ENCODE data around the gene TMC4. TPM values are rescaled to one million over a fixed set of nuclear protein-coding genes. Genes with fewer than 3 reads are reported as not detected.
"Not testable (repeated sequence)": the region's sequence is repeated elsewhere in the genome, so short reads cannot be mapped to it uniquely, and the experiment has no call there.

The TMC4 gene
- total RNA-seq, 4 donors from 2014 or later: 91.5 to 386 (median 180) TPM

DNA sequence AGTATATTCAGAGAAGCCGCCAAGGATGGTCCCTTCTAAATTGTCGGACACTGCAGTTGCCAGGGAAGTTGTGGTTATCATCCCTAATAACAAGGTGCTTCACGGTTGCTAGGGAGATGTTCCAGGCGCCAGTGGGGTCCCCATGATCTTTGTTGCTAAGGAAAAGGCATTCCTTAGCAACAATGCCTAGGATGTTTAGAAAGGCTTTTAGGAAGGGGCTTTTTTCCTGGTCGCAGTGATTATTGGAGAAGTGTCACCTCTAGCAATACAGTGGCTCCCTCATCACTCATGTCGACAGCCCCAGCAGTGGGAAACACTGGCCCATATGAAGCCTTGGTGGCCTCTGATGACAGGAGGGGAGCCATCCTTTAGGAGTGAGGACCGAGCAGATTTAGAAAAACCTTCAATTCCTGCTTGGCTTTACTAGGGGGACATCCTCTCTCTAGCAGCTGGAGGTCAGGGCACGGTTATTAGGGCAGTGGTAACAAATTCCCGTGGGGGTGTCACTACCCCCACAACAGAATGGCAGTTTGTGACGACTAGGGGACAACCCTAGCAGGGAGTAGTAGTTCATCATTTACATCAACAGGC lies 6.4 kb upstream of the TMC4 start:
- 84 to 94% methylated on average over 2 to 10 of the region's 10 CpGs for WGBS, 2 donors (ENCODE audit: low coverage in 1 of 2)
- no peak for DNase-seq
- H3K4me1 ChIP-seq: no peaks in the 10 kb centered on the region
- no peaks in the 10 kb centered on the region for H3K36me3 ChIP-seq
- in situ Hi-C loops (cut with MboI; ENCODE audit: low pct_ligation_motif_present in 1 of 4, low pct_unique_long_range_greater_than_20kb in 1 of 4, low sequenced_read_pairs in 3 of 4) (loop anchor here in 2 of 4 donors (5.0 to 10.0 kb wide), 2 partner anchors 48 to 55 kb away; no protein-coding TSS in a partner anchor), intact Hi-C loops (cut with DNase I; ENCODE audit: low total_unique reads) (no loop called here)
- no peaks in the 10 kb centered on the region for H3K9me3 ChIP-seq
- TF ChIP-seq EP300 (IDR thresholded peaks at IDR 0.05; ENCODE audit: low read depth): no peak
- no peak for TF ChIP-seq POLR2AphosphoS5 (IDR thresholded peaks at IDR 0.05)
- TF ChIP-seq POLR2A (IDR thresholded peaks at IDR 0.05): no peak
- TF ChIP-seq, protein P1, sequence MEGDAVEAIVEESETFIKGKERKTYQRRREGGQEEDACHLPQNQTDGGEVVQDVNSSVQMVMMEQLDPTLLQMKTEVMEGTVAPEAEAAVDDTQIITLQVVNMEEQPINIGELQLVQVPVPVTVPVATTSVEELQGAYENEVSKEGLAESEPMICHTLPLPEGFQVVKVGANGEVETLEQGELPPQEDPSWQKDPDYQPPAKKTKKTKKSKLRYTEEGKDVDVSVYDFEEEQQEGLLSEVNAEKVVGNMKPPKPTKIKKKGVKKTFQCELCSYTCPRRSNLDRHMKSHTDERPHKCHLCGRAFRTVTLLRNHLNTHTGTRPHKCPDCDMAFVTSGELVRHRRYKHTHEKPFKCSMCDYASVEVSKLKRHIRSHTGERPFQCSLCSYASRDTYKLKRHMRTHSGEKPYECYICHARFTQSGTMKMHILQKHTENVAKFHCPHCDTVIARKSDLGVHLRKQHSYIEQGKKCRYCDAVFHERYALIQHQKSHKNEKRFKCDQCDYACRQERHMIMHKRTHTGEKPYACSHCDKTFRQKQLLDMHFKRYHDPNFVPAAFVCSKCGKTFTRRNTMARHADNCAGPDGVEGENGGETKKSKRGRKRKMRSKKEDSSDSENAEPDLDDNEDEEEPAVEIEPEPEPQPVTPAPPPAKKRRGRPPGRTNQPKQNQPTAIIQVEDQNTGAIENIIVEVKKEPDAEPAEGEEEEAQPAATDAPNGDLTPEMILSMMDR (IDR thresholded peaks at IDR 0.05): no peak
- no peak overlapping the region for H3K4me3 ChIP-seq
- no peaks in the 10 kb centered on the region for H3K27me3 ChIP-seq
- peak overlapping the region in 2 of 4 donors; percentile 2 to 4 for H3K27ac ChIP-seq

DNA sequence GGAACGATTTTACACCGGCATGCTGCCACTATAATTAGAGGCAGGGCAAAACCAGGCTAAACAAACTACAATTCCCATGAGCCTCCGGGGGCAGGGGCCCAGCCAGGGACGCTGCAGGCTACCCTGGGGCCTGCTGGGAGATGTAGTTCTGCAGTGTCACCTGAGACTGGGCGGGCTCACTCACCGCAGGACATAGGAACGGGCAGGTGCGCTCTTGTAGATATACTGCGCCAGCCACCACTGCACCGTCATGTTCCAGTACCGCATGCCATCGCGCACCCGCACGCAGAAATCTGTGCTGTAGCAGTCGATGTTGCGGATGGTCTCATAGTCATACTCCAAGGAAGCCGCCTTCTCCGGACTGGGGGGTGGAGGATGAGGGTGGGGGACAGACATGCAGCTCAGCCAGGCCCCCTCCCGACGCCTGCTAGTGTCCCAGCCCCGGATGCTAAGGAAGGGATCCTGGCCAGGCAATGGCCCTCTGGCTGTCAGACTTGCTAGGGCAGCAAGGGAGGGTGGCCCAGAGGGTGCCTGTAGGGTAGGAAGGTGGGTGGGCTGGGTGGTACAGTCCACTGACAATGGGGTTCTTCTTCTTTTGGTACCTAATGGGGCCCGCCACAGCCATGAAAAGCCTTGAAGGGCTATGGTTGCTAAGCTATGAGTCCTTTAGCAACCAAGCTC lies 5.8 kb upstream of the TMC4 start:
- DNase-seq: no peak
- Histone ChIP-seq H3K27ac (no peak overlapping the region), H3K36me3 (no peaks in the 10 kb centered on the region), H3K9me3 (no peaks in the 10 kb centered on the region), H3K4me1 (no peaks in the 10 kb centered on the region), H3K27me3 (no peaks in the 10 kb centered on the region), H3K4me3 (no peak overlapping the region)
- intact Hi-C loops (cut with DNase I; ENCODE audit: low total_unique reads): no loop called here
- TF ChIP-seq POLR2AphosphoS5 (IDR thresholded peaks at IDR 0.05) (no peak), EP300 (IDR thresholded peaks at IDR 0.05; ENCODE audit: low read depth) (no peak), POLR2A (IDR thresholded peaks at IDR 0.05) (no peak)
- TF ChIP-seq, protein P1 (IDR thresholded peaks at IDR 0.05): no peak
- in situ Hi-C loops (cut with MboI; ENCODE audit: low pct_ligation_motif_present in 1 of 4, low pct_unique_long_range_greater_than_20kb in 1 of 4, low sequenced_read_pairs in 3 of 4): loop anchor here in 2 of 4 donors (5.0 to 10.0 kb wide), 2 partner anchors 49 to 56 kb away; no protein-coding TSS in a partner anchor
- WGBS, 2 donors (ENCODE audit: low coverage in 1 of 2): 82% methylated on average over 23 of the region's 23 CpGs; no CpG with 5 or more reads in 1 of the 2 donors

DNA sequence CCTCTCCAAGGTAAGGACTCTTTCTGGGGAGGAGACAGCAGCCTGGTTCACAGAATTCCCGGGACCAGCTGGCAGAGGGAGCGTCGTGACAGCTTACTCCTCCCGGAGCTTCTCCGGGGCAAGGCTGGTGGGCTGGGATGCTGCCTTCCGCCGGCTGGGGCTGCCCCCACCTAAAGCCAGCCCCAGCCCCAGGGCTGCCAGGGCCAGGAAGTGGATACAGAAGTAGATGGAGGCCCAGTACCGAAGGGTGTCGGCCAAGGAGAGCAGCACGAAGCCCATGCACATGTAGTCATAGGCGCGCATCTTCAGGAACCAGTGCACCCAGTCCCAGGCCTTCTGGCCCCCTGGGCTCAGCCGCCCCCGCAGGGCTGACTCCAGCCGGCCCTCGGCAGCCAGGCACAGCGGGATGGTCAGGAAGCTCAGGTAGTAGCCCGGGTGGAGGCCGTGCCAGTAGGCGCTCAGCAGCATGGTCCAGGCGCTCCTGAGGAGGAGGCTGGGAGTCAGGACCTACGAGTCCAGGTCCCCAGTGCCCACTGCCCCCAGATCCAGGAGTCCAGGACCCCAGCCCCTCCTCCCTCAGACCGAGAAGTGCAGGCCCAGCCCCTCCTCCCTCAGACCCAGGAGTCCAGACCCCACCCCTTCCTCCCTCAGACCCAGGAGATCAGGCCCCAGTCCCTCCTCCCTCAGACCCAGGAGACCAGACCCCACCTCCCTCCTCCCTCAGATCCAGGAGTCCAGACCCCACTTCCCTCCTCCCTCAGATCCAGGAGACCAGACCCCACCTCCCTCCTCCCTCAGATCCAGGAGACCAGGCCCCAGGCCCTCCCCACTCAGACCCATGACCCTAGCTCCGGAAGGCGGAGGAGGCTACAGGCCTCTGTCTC lies 1.2 kb upstream of the TMC4 start:
- H3K9me3 ChIP-seq: no peaks in the 10 kb centered on the region
- intact Hi-C loops (cut with DNase I; ENCODE audit: low total_unique reads): no loop called here
- H3K4me3 ChIP-seq: no peak overlapping the region
- H3K27me3 ChIP-seq: peaks cover 4% of the 10 kb centered on the region
- no peak for TF ChIP-seq EP300 (IDR thresholded peaks at IDR 0.05; ENCODE audit: low read depth)
- no peak for TF ChIP-seq POLR2AphosphoS5 (IDR thresholded peaks at IDR 0.05)
- TF ChIP-seq, protein P1 (IDR thresholded peaks at IDR 0.05): no peak
- no peak for TF ChIP-seq POLR2A (IDR thresholded peaks at IDR 0.05)
- peaks cover 0 to 5% (median 4%) of the 10 kb centered on the region in 4 donors for H3K4me1 ChIP-seq
- no peak overlapping the region for H3K27ac ChIP-seq
- 64% methylated on average over 17 of the region's 25 CpGs; no CpG with 5 or more reads in 1 of the 2 donors for WGBS, 2 donors (ENCODE audit: low coverage in 1 of 2)
- in situ Hi-C loops (cut with MboI; ENCODE audit: low pct_ligation_motif_present in 1 of 4, low pct_unique_long_range_greater_than_20kb in 1 of 4, low sequenced_read_pairs in 3 of 4): loop anchor here in 1 of 4 donors (10.0 kb wide), 1 partner anchor 61 kb away; no protein-coding TSS in a partner anchor
- H3K36me3 ChIP-seq: no peaks in the 10 kb centered on the region
- no peak for DNase-seq

DNA sequence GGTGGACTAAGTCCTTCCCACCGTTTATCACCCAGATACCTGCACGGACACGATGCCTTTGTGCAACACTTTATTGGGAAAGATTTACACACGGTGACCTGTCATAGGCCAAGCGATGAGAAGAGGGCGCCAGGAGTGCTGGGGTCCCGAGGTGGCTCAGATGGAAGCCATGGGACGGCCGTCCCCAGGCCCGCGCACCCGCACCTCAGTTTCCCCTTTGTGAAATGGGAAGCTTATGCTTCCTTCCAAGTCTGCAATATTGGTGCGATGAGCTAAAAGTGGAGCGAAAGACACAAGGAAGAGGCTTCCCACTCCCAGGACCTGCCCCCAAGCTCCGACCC lies 369 bp upstream of the TMC4 start:
- TF ChIP-seq, protein P1 (IDR thresholded peaks at IDR 0.05): no peak
- TF ChIP-seq POLR2AphosphoS5 (IDR thresholded peaks at IDR 0.05) (no peak), POLR2A (IDR thresholded peaks at IDR 0.05) (no peak), EP300 (IDR thresholded peaks at IDR 0.05; ENCODE audit: low read depth) (no peak)
- Histone ChIP-seq H3K4me3 (peak overlapping the region in 2 of 4 donors; percentile 44 to 60), H3K9me3 (no peaks in the 10 kb centered on the region), H3K27me3 (peaks cover 4% of the 10 kb centered on the region), H3K4me1 (peaks cover 0 to 6% (median 6%) of the 10 kb centered on the region in 4 donors), H3K36me3 (no peaks in the 10 kb centered on the region), H3K27ac (peak overlapping the region; percentile 73 to 91 (median 85))
- WGBS, 2 donors (ENCODE audit: low coverage in 1 of 2): 51% methylated on average over 15 of the region's 15 CpGs; no CpG with 5 or more reads in 1 of the 2 donors
- intact Hi-C loops (cut with DNase I; ENCODE audit: low total_unique reads) (no loop called here), in situ Hi-C loops (cut with MboI; ENCODE audit: low pct_ligation_motif_present in 1 of 4, low pct_unique_long_range_greater_than_20kb in 1 of 4, low sequenced_read_pairs in 3 of 4) (loop anchor here in 1 of 4 donors (10.0 kb wide), 1 partner anchor 61 kb away; no protein-coding TSS in a partner anchor)
- DNase-seq: no peak

DNA sequence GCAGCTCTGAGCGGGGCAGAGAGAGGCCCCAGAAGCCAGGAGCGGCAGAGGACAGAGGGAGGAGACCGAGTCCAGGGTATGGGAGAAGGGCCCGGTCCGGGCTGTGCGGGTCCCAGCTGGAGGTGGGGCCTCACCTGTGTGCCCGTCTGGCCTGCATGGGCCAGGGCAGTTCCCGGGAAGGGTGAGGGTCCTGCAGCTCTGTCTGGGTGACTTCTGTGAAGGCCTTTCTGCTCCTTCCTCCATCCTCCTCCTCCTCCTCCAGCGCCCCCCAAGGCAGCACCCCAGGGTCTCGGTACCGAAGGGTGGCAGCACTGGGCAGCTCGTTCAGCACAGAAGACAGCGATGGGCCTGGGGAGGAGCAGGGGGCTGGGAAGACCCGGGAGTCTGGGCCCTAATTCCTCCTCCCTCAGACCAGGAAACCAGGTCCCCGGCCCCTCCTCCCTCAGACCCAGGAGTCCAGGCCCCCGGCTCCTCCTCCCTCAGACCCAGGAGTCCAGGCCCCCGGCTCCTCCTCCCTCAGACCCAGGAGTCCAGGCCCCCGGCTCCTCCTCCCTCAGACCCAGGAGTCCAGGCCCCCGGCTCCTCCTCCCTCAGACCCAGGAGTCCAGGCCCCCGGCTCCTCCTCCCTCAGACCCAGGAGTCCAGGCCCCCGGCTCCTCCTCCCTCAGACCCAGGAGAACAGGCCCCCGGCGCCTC lies 1.1 kb downstream of the TMC4 start:
- H3K27me3 ChIP-seq; H3K9me3 ChIP-seq; DNase-seq; H3K36me3 ChIP-seq; intact Hi-C loops (cut with DNase I; ENCODE audit: low total_unique reads): not testable (repeated sequence)
- Histone ChIP-seq H3K27ac (peak overlapping the region; percentile 73 to 91 (median 85)), H3K4me1 (peaks cover 0 to 10% (median 9%) of the 10 kb centered on the region in 4 donors), H3K4me3 (peak overlapping the region in 3 of 4 donors; percentile 44 to 69 (median 60))
- in situ Hi-C loops (cut with MboI; ENCODE audit: low pct_ligation_motif_present in 1 of 4, low pct_unique_long_range_greater_than_20kb in 1 of 4, low sequenced_read_pairs in 3 of 4): loop anchor here in 1 of 4 donors (10.0 kb wide), 1 partner anchor 63 kb away; no protein-coding TSS in a partner anchor
- 44 to 75% methylated on average over 5 to 16 of the region's 23 CpGs for WGBS, 2 donors (ENCODE audit: low coverage in 1 of 2)
